ENCODE measurements around the gene TRIM2.

TRIM2 gene

DNA sequence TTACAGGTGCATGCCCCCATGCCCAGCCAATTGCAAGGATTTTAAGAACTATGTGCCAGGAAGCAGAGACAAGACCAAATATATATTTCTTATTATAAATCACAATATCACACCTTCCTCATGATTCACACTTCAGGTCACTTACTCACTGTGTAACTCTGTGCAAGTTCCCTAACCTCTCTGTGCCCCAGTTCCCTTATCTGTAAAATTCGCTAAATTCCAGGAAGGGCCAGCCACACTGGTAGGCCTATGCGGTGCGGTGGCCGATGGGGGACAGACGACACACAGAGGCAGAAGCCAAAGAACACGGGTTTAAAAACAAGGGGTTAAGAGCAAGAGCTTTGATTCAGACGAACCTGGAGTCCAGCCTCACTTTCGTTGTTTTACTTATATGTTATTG is 2.8 kb downstream of the TRIM2 start:
- no peak overlapping the region for H3K4me3 ChIP-seq (ENCODE audit: low read depth, low read length)

DNA sequence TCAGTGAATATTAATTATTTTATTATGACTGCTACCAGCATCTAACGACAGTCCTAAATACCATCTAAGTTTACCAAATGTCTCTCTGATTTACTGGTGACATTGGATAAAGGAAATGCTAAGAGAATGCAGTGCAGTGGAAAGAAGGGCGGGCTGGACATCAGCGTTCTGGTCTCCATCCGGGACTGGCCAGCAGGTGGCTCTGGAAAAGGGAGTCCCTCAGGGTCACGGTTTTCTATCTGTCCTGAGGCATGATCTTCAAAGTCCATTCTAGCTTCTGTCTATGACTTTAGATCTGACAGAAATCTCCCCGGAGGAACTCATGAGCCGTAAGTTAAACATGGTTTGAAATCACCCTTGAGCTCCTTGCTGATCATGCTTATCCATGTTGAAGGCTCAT is 3.3 kb downstream of the TRIM2 start:
- no peak overlapping the region for H2AFZ ChIP-seq
- no peaks in the 10 kb centered on the region for H3K27me3 ChIP-seq (ENCODE audit: control insufficient read depth, insufficient read depth, low read length)
- no peaks in the 10 kb centered on the region for H3K36me3 ChIP-seq (ENCODE audit: control insufficient read depth, insufficient read depth, low read length)
- H3K4me3 ChIP-seq (ENCODE audit: low read depth, low read length): no peak overlapping the region
- H3K9me3 ChIP-seq (ENCODE audit: control insufficient read depth, low read length): no peaks in the 10 kb centered on the region
- H3K4me2 ChIP-seq (ENCODE audit: low read length): no peak overlapping the region
- TF ChIP-seq, protein P1, sequence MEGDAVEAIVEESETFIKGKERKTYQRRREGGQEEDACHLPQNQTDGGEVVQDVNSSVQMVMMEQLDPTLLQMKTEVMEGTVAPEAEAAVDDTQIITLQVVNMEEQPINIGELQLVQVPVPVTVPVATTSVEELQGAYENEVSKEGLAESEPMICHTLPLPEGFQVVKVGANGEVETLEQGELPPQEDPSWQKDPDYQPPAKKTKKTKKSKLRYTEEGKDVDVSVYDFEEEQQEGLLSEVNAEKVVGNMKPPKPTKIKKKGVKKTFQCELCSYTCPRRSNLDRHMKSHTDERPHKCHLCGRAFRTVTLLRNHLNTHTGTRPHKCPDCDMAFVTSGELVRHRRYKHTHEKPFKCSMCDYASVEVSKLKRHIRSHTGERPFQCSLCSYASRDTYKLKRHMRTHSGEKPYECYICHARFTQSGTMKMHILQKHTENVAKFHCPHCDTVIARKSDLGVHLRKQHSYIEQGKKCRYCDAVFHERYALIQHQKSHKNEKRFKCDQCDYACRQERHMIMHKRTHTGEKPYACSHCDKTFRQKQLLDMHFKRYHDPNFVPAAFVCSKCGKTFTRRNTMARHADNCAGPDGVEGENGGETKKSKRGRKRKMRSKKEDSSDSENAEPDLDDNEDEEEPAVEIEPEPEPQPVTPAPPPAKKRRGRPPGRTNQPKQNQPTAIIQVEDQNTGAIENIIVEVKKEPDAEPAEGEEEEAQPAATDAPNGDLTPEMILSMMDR (IDR thresholded peaks at IDR 0.05): peak; percentile 49
- H3K4me1 ChIP-seq: peaks cover 10% of the 10 kb centered on the region
- H3K79me2 ChIP-seq: no peaks in the 10 kb centered on the region
- no peak overlapping the region for H3K9ac ChIP-seq
- no peak overlapping the region for H3K27ac ChIP-seq

More for the DNA sequence above, 2.8 kb downstream of the TRIM2 start:
- Histone ChIP-seq H3K79me2 (no peaks in the 10 kb centered on the region), H3K4me2 (ENCODE audit: low read length) (no peak overlapping the region), H2AFZ (no peak overlapping the region), H3K27me3 (ENCODE audit: control insufficient read depth, insufficient read depth, low read length) (no peaks in the 10 kb centered on the region), H3K9ac (no peak overlapping the region), H3K27ac (no peak overlapping the region), H3K36me3 (ENCODE audit: control insufficient read depth, insufficient read depth, low read length) (no peaks in the 10 kb centered on the region), H3K4me1 (peaks cover 10% of the 10 kb centered on the region), H3K9me3 (ENCODE audit: control insufficient read depth, low read length) (no peaks in the 10 kb centered on the region)
- TF ChIP-seq, protein P1 (IDR thresholded peaks at IDR 0.05): no peak

DNA sequence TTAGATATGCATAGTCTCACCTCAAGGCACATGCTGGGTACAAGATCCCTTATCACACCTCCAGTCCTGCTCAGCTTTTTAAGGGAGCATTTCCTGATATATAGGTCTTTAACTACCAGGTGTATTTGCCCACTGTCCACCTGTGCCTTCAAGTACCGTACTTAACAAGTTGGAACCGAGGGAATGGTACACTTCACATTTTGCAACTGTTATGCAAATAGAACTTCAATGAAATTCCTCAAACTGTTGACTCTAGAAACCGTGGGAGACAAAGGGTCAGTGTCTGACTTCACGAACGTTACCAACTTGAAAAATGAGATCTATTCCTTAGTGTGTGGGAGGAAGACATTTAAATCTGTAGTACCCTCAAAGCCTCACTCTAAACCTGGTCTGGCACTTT is 5.2 kb downstream of the TRIM2 start:
- H3K36me3 ChIP-seq (ENCODE audit: control insufficient read depth, insufficient read depth, low read length): no peaks in the 10 kb centered on the region
- peaks cover 10% of the 10 kb centered on the region for H3K4me1 ChIP-seq

DNA sequence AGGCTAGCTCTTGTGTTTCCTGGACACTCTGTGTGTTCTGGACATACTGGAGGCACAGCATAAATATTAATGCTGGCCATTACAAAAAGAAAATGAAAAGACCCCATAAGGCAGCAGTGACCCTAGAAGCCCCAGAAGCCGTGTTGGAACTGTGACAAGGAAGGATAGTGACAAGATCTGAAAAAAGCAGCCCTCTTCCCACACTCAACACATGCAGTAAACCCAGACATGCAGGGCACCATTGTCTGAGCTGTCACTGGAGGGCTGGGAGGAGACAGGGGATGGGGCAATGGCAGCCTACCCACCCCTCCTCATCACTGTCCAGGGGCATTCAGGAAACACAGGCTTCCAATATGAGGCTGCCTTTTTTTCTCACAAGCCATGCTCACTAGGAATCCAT is 6.5 kb downstream of the TRIM2 start:
- no peak overlapping the region for H2AFZ ChIP-seq
- H3K27me3 ChIP-seq (ENCODE audit: control insufficient read depth, insufficient read depth, low read length): no peaks in the 10 kb centered on the region
- H3K79me2 ChIP-seq: no peaks in the 10 kb centered on the region
- H3K27ac ChIP-seq: no peak overlapping the region
- H3K4me1 ChIP-seq: peaks cover 10% of the 10 kb centered on the region
- H3K9ac ChIP-seq: no peak overlapping the region
- H3K9me3 ChIP-seq (ENCODE audit: control insufficient read depth, low read length): no peaks in the 10 kb centered on the region
- no peaks in the 10 kb centered on the region for H3K36me3 ChIP-seq (ENCODE audit: control insufficient read depth, insufficient read depth, low read length)
- TF ChIP-seq, protein P1 (IDR thresholded peaks at IDR 0.05): no peak
- no peak overlapping the region for H3K4me2 ChIP-seq (ENCODE audit: low read length)
- H3K4me3 ChIP-seq (ENCODE audit: low read depth, low read length): no peak overlapping the region

More for the DNA sequence above, 5.2 kb downstream of the TRIM2 start:
- Histone ChIP-seq H2AFZ (no peak overlapping the region), H3K27ac (no peak overlapping the region), H3K9ac (no peak overlapping the region), H3K4me2 (ENCODE audit: low read length) (no peak overlapping the region), H3K79me2 (no peaks in the 10 kb centered on the region), H3K27me3 (ENCODE audit: control insufficient read depth, insufficient read depth, low read length) (no peaks in the 10 kb centered on the region), H3K9me3 (ENCODE audit: control insufficient read depth, low read length) (no peaks in the 10 kb centered on the region), H3K4me3 (ENCODE audit: low read depth, low read length) (no peak overlapping the region)
- TF ChIP-seq, protein P1 (IDR thresholded peaks at IDR 0.05): no peak

DNA sequence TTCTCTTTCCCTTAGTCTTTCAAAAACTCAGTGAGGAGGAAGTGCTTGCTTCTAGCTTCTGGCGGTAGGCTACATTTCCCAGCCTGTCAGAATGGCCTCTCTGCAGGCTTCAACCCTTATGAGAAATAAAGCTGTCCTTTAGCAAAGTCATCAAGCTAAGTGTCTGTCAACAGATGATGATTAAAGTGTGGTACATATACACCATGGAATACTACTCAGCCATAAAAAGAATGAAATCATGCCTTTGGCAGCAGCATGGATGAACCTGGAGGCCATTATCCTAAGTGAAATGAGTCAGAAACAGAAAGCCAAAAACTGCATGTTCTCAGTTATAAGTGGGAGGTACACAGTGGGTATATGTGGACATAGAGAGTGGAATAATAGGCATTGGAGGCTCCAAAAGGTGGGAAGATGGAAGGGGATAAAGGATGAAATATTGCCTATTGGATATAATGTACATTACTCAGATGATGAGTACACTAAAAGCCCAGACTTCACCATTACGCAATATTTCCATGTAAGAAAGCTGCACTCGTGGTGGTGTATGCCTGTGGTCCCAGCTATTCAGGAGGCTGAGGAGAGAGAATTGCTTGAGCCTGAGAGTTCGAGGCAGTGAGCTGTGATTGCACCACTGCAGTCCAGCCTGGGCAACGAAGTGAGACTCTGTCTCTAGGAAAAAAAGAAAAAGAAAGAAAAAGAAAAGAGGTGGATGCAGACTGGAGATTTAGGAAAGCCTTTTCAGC is 7.9 kb downstream of the TRIM2 start:
- no peak overlapping the region for H3K4me3 ChIP-seq (ENCODE audit: low read depth, low read length)
- H3K9ac ChIP-seq: no peak overlapping the region
- H3K36me3 ChIP-seq (ENCODE audit: control insufficient read depth, insufficient read depth, low read length): no peaks in the 10 kb centered on the region
- H2AFZ ChIP-seq: no peak overlapping the region
- no peaks in the 10 kb centered on the region for H3K27me3 ChIP-seq (ENCODE audit: control insufficient read depth, insufficient read depth, low read length)
- no peaks in the 10 kb centered on the region for H3K79me2 ChIP-seq
- TF ChIP-seq, protein P1 (IDR thresholded peaks at IDR 0.05): no peak
- H3K4me2 ChIP-seq (ENCODE audit: low read length): no peak overlapping the region
- peaks cover 10% of the 10 kb centered on the region for H3K4me1 ChIP-seq
- no peaks in the 10 kb centered on the region for H3K9me3 ChIP-seq (ENCODE audit: control insufficient read depth, low read length)
- H3K27ac ChIP-seq: no peak overlapping the region
